A204.1 (cell line): ENCODE data around the gene SLC44A1.

Experiments used
- FAIRE-seq: peaks from 2 replicates; lab custom pipeline; 2012; peaks lifted over from hg19 to GRCh38; lab: Jason Lieb, UNC

The SLC44A1 gene

GRCh38 chr9:105396441-105396840 lies 152.0 kb downstream of the SLC44A1 start:
- FAIRE-seq: no peak

- FAIRE-seq: no peak
These were observed 152.4 kb downstream of the SLC44A1 start for GRCh38 chr9:105396901-105397300.

- no peak for FAIRE-seq
These were observed 154.7 kb downstream of the SLC44A1 start for GRCh38 chr9:105399117-105399516.

- FAIRE-seq: no peak
These were observed 157.2 kb downstream of the SLC44A1 start for GRCh38 chr9:105401651-105402050.

DNA sequence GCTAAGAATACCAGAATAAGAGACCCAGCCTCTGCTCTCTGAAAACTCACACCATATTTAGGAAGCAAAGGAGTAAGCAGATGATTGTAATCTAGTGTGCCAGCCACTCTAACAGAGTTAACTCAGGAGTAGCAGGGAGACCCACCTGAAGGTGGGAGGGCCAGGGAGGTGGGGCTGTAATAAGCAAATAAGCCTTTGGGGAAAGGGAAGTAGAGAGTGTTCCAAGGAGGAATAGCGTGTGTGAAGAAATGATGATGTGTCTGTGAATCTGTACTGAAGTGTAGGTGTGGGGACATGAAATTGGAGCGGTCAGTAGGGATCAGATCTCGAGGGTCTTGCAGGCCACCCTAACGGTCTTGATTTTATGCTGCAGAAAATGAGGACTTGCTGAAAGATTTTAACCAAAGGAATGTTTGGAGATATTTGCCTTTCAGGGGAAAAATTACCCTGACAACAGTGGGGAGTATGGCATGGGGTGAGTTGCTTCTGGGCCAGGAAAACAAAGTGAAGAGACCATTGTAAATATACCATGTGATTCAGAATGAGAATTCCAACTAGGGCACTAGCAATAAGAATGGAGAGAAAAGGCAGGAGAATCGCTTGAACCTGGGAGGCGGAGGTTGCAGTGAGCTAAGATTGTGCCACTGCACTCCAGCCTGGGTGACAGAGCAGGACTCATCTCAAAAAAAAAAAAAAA lies 159.2 kb downstream of the SLC44A1 start:
- no peak for FAIRE-seq

GRCh38 chr9:105405514-105406131 lies 161.2 kb downstream of the SLC44A1 start:
- FAIRE-seq: no peak

- no peak for FAIRE-seq
These were observed 161.9 kb downstream of the SLC44A1 start for GRCh38 chr9:105406369-105406768.

DNA sequence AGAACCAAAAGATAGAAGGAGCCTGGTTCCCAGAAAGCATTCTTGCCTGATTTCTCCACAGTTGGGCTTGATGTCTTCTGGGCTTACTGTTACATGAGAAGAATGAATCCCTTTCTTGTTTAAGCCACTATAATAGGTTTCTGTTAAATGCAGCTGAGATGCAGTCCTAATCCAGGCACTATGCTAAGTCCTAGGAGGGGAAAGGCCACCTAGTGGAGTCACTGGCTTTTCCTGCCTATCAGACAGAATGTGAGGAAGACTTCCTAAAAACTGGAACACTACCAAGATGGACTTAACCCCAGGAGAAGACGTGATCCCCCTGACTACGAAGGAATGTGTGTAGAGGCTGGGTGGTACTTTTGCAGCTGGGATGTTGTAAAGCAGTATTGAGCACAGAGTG lies 169.1 kb downstream of the SLC44A1 start:
- no peak for FAIRE-seq

DNA sequence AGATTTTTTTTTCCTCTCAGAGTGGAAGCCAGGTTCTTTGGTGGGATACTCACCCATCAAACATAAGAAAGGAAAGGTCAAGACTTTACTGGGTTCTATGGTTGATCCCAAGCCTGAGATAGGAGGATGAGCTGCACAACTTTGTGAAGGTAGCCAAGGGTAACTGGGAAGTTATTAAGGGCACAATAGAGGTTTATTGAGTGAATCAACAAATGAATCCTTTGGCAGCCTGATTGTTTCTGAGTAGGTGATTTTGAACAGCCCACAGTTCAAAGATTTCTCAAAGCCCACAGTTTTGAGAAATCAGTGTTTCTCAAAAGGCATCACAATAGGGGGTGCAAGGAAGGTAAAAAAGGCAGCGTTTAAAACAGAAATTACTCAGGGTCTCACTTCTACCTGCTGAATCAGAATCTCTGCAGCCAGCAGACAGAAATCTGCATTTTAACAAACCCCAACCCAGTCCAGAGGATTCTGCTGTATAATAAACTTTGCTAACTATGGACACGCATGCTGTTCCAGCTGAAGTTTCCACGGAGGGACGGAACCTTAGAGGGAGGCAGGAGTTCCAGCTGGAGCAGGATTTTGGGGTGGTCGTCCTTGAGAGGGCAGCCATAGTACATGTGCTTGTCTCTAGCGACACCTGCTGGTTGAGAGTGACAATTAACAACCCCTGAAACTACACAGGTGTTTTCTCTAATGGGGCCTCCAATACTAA lies 170.7 kb downstream of the SLC44A1 start:
- no peak for FAIRE-seq

- FAIRE-seq: no peak
These were observed 171.2 kb downstream of the SLC44A1 start for GRCh38 chr9:105415662-105415980.

DNA sequence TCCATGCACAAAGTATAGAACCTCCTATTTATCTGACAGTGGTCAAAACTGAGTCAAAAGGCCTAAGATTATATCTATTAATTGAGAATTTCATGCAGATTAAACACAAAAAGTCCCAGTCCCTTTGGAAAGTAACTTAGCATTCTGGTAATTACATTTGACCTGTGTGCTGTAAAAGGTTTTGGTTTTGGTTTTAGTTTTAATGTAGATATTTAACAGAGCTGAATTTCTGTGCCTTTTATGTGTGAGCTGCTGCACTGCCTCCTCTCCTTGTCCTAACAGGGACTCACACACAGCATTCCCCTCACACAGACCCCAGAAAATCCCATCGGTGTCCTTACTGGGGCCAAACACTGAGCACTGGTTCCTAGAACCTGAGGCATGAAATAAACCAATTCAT lies 172.4 kb downstream of the SLC44A1 start:
- FAIRE-seq: no peak

DNA sequence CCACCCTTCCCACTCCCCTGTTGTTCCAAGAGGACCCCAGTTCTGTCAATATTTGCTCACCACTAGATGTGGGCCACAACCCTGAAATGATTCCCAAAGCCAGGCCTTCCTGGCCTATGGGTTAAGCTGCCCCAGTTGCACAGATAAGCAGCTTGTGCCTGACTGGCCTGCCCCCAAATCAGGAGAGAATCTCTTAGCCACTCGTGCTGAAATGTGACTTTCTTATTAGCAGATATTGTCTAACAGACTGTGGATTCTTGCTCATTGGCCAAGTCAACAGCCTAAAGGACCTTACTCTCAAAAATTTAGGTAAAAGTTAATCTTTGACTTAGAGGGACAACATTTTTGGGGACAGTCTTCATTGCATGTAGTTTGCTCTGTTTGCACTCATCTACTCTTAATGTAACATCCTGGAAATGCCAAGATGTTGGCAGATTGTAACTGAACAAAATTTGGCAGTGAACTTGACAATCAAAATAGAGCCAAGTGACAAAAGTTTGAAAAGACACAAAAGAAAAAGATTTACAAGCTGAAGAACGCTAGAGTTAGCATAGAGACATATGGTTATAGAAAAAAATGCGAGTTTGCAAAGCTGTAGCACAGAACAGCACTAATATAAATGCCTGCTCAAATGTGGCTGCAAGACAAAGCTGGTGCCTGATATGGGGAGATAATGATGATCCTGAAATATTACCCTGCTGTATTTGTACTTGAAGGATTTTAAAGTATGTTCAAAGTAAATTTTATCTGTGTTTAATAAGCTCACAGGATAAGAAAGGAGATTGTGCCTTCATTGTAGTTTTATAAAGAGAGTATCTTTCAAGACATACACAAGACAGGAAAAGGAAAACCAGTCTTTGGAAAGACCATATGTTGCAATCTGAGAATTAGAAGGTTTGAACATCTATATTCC lies 174.4 kb downstream of the SLC44A1 start:
- no peak for FAIRE-seq

DNA sequence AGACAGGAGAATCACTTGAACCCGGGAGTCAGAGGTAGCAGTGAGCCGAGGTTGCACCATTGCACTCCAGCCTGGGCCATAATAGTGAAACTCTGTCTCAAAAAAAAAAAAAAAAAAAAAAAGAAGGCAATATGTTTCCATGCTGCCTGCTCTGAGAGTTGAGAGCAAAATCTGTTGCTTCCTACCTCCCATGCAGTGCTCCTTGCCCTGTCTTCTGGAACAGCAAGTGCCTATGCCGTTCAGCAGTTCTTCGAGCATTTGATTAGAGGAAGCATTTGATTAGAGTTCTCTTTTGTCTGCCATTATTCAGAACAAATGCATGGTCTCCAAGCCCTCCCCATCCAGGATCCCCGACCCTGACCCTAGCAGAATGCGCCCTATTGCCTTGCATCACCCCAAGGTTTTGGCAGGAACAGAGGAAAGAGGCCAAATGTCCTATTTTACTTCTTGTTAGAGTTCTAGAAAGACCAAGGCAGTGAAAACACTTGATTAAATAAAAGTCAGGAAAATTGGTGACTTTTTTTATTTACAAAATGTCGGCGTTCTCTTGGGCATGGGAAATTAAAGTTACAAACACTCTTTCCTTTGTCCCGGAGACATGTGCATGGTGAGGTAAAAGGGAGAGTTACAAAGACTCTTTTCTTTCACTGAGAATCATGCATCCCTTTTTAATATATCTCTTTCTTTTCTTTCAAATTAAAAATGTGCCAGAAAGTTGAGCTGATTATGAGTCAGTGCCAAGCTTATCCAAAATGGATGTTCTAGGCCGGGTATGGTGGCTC lies 175.6 kb downstream of the SLC44A1 start:
- FAIRE-seq: no peak

GRCh38 chr9:105421154-105421553 lies 176.7 kb downstream of the SLC44A1 start:
- FAIRE-seq: no peak

DNA sequence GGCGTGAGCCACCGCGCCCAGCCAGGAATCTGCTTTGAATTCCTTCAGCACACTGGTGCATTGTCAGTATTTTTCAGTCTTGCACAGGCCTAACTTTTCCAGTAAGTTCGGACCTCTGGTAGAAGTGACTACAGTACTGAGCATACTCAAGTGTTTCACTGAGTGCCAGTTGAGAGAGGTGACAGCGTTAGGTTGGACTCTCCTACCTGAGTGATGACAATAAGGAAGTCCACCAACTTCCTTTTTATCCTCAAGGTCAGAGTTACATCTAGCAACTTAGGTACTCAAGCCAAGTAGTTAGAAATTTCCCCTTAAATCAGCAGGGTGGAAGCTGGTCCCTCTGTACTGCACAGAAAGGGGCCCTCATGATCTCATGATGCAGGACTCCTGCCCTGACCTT lies 177.4 kb downstream of the SLC44A1 start:
- FAIRE-seq: no peak

DNA sequence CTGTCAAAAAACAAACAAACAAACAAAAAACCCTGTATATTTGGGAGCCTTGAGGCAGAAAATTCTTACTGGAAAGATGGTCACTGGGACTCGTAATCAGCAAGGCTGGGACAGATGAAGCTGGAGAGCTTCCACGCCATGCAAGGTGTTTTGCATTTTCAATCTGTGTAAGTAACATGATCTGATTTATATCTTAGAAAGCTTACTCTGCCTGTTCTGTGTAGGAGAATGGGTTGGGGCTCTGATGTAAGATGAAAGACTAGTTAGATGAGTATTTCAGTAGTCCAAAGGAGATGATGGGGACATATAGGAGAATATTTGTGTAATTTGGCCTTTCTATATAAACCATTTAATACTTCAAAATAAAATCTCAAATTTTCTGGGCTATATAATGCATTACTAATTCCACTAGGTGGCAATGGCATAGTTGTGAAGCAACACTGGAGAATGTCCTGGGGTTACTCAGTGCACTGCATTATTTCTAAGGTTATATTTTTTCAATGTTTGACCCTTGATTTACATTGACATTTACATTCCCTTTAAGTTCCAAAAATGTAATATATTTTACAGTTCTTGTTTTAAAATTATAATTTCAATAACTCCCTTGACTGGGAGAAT lies 181.5 kb downstream of the SLC44A1 start:
- peak; percentile 55 for FAIRE-seq

DNA sequence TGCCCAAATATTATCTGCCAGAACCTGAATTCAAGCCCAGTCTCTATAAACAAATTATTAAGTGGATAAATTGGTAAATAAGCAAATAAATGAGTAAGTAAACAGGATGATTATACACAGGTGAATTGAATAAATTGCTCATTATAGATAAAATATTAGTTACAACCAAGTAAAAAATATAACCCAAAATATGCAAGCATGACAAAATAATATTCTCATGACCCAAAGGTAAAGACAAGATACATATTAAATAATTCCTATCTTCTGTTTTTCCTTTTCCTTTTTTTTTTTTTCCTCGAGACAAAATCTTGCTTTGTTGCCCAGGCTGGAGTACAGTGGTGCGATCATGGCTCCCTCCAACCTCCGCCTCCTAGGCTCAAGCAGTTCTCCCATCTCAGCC lies 182.2 kb downstream of the SLC44A1 start:
- no peak for FAIRE-seq

GRCh38 chr9:105431424-105432246 lies 187.2 kb downstream of the SLC44A1 start:
- no peak for FAIRE-seq

GRCh38 chr9:105432247-105432842 lies 187.9 kb downstream of the SLC44A1 start:
- no peak for FAIRE-seq

GRCh38 chr9:105435453-105435852 lies 191.0 kb downstream of the SLC44A1 start:
- FAIRE-seq: no peak
